ENCODE measurements around the gene PLGRKT. TPM values are rescaled to one million over a fixed set of nuclear protein-coding genes. Genes with fewer than 3 reads are reported as not detected.

Gene PLGRKT
- total and polyA plus RNA-seq, 2 donors (not counting 3 experiments of a cell fraction or from before 2014, with no cell fraction given), result 3.8 to 21.2 TPM

DNA sequence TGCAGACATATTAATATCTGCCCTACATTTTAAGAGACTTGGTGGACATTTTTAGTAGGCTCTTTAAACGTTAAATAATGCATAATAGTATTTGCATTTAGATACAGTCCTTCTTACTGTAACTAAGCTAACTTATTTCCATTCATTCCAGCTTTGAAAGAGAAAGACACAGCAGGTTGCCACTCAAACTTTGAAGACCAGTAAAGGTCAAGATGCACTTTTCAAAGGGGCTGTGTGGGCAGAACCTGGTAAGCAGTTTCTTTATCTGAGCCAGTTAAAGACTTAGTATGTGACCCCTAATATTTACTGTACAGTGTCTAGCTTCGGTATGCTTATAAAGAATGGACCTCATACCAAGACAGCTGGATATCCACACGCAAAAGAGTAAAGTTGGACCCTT lies 20.8 kb downstream of the PLGRKT start:
- Histone ChIP-seq H3K36me3 (ENCODE audit: control insufficient read depth in 2 of 2, extremely low read depth in 1 of 2, insufficient read depth in 2 of 2, low read length in 2 of 2) (no peaks in the 10 kb centered on the region), H3K4me1 (ENCODE audit: control insufficient read depth, extremely low read depth, insufficient read depth, low read length) (no peaks in the 10 kb centered on the region), H2AFZ (ENCODE audit: low read depth, low read length) (no peak overlapping the region), H3K4me2 (ENCODE audit: insufficient read depth, low read length) (no peak overlapping the region), H3K4me3 (replicated peaks in 1 of 3; ENCODE audit: insufficient read depth in 1 of 3, low read depth in 1 of 3, low read length in 3 of 3) (no peak overlapping the region), H3K9me3 (replicated peaks; ENCODE audit: control insufficient read depth, insufficient read depth, low read length) (no peaks in the 10 kb centered on the region), H3K27ac (ENCODE audit: insufficient read depth, low read depth, low read length) (no peak overlapping the region), H3K79me2 (ENCODE audit: control insufficient read depth, insufficient read depth, low read length) (no peaks in the 10 kb centered on the region), H4K20me1 (replicated peaks; ENCODE audit: control insufficient read depth, extremely low read depth, insufficient read depth, low read length) (no peaks in the 10 kb centered on the region), H3K9ac (replicated peaks; ENCODE audit: extremely low read depth, insufficient read depth, low read length) (no peak overlapping the region), H3K27me3 (ENCODE audit: control insufficient read depth in 2 of 2, insufficient read depth in 2 of 2, low read length in 2 of 2) (no peaks in the 10 kb centered on the region), H3K9me1 (replicated peaks; ENCODE audit: control insufficient read depth, extremely low read depth, insufficient read depth, low read length) (no peaks in the 10 kb centered on the region)
- TF ChIP-seq, protein P1, sequence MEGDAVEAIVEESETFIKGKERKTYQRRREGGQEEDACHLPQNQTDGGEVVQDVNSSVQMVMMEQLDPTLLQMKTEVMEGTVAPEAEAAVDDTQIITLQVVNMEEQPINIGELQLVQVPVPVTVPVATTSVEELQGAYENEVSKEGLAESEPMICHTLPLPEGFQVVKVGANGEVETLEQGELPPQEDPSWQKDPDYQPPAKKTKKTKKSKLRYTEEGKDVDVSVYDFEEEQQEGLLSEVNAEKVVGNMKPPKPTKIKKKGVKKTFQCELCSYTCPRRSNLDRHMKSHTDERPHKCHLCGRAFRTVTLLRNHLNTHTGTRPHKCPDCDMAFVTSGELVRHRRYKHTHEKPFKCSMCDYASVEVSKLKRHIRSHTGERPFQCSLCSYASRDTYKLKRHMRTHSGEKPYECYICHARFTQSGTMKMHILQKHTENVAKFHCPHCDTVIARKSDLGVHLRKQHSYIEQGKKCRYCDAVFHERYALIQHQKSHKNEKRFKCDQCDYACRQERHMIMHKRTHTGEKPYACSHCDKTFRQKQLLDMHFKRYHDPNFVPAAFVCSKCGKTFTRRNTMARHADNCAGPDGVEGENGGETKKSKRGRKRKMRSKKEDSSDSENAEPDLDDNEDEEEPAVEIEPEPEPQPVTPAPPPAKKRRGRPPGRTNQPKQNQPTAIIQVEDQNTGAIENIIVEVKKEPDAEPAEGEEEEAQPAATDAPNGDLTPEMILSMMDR (IDR thresholded peaks at IDR 0.05; ENCODE audit: extremely low read depth in 1 of 2, insufficient read depth in 1 of 2, low read depth in 1 of 2, low read length in 2 of 2), result no peak
- TF ChIP-seq POLR2A (IDR thresholded peaks at IDR 0.05; ENCODE audit: low read depth, low read length) (no peak), JUN (IDR thresholded peaks at IDR 0.05; ENCODE audit: borderline replicate concordance, insufficient read depth, insufficient read length, low read depth) (no peak)
- TF ChIP-seq, protein P2, sequence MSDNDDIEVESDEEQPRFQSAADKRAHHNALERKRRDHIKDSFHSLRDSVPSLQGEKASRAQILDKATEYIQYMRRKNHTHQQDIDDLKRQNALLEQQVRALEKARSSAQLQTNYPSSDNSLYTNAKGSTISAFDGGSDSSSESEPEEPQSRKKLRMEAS (IDR thresholded peaks at IDR 0.05; ENCODE audit: insufficient read depth, insufficient read length), result no peak
- BruUV-seq (replicated peaks), result no TSS peak
- intact Hi-C loops (cut with micrococcal nuclease) (no loop called here), dilution Hi-C loops (cut with MboI; ENCODE audit: extremely low pct_ligation_motif_present, low sequenced_read_pairs) (no loop called here)
- FAIRE-seq (no peak), DNase-seq (ENCODE audit: low read depth, low spot score) (no peak)
- POLR2A ChIA-PET, result no interaction called here
- CTCF ChIA-PET, result interaction anchor here (0.8 to 2.3 kb wide), 7 partner anchors 8 to 658 kb away, joined by 3 to 11 read pairs (median 4); partner anchors contain the start of gene INSL6

DNA sequence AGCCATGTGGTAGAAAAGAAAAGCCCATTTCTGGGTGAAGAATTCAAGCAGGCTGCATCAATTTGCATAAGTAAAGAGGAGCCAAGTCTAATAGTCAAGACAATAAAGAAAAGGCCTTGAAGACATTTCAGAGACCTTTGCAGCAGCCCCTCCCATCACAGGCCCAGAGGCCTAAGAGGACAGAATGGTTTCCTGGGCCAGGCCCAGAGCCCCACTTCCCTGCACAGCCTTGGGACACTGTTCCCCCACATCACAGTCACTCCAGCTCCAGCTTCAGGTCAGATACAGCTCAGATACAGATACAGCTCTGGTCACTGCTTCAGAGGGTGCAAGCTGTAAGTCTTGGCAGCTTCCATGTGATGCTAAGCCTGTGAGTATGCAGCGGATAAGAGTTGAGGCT lies 29.1 kb downstream of the PLGRKT start:
- Histone ChIP-seq H3K36me3 (ENCODE audit: control insufficient read depth in 2 of 2, extremely low read depth in 1 of 2, insufficient read depth in 2 of 2, low read length in 2 of 2) (no peaks in the 10 kb centered on the region), H3K9ac (replicated peaks; ENCODE audit: extremely low read depth, insufficient read depth, low read length) (no peak overlapping the region), H3K9me3 (replicated peaks; ENCODE audit: control insufficient read depth, insufficient read depth, low read length) (peaks cover 3% of the 10 kb centered on the region), H3K4me1 (ENCODE audit: control insufficient read depth, extremely low read depth, insufficient read depth, low read length) (no peaks in the 10 kb centered on the region), H3K79me2 (ENCODE audit: control insufficient read depth, insufficient read depth, low read length) (no peaks in the 10 kb centered on the region), H3K4me2 (ENCODE audit: insufficient read depth, low read length) (no peak overlapping the region), H3K9me1 (replicated peaks; ENCODE audit: control insufficient read depth, extremely low read depth, insufficient read depth, low read length) (no peaks in the 10 kb centered on the region), H3K27me3 (ENCODE audit: control insufficient read depth in 2 of 2, insufficient read depth in 2 of 2, low read length in 2 of 2) (no peaks in the 10 kb centered on the region), H2AFZ (ENCODE audit: low read depth, low read length) (no peak overlapping the region), H4K20me1 (replicated peaks; ENCODE audit: control insufficient read depth, extremely low read depth, insufficient read depth, low read length) (no peaks in the 10 kb centered on the region), H3K4me3 (replicated peaks in 1 of 3; ENCODE audit: insufficient read depth in 1 of 3, low read depth in 1 of 3, low read length in 3 of 3) (no peak overlapping the region), H3K27ac (ENCODE audit: insufficient read depth, low read depth, low read length) (no peak overlapping the region)
- TF ChIP-seq, protein P2 (IDR thresholded peaks at IDR 0.05; ENCODE audit: insufficient read depth, insufficient read length), result no peak
- TF ChIP-seq MYC (IDR thresholded peaks at IDR 0.05; ENCODE audit: low read depth, low read length) (no peak), GATA2 (IDR thresholded peaks at IDR 0.05; ENCODE audit: insufficient read depth, insufficient read length, low read depth, low read length) (no peak), POLR2AphosphoS5 (IDR thresholded peaks at IDR 0.05; ENCODE audit: insufficient read depth, low read depth, low read length) (no peak), JUN (IDR thresholded peaks at IDR 0.05; ENCODE audit: borderline replicate concordance, insufficient read depth, insufficient read length, low read depth) (no peak), EZH2 (IDR thresholded peaks at IDR 0.05; ENCODE audit: borderline replicate concordance, low read depth, low read length, severe bottlenecking) (no peak), POLR2A (IDR thresholded peaks at IDR 0.05; ENCODE audit: low read depth, low read length) (no peak), FOS (IDR thresholded peaks at IDR 0.05; ENCODE audit: borderline replicate concordance, insufficient read depth, low read length) (no peak)
- TF ChIP-seq, protein P1 (IDR thresholded peaks at IDR 0.05; ENCODE audit: extremely low read depth in 1 of 2, insufficient read depth in 1 of 2, low read depth in 1 of 2, low read length in 2 of 2), result no peak
- dilution Hi-C loops (cut with MboI; ENCODE audit: extremely low pct_ligation_motif_present, low sequenced_read_pairs) (no loop called here), intact Hi-C loops (cut with micrococcal nuclease) (no loop called here)
- DNase-seq (ENCODE audit: low read depth, low spot score) (no peak), FAIRE-seq (no peak)
- no TSS peak for BruUV-seq (replicated peaks)
- POLR2A ChIA-PET, result no interaction called here
- CTCF ChIA-PET, result no interaction called here

All from endothelial cell of umbilical vein (primary cell).